ENCODE measurements around the gene PAOX.
"Not testable (repeated sequence)": the region's sequence is repeated elsewhere in the genome, so short reads cannot be mapped to it uniquely, and the experiment has no call there.

Gene PAOX

GRCh38 chr10:133383551-133383950, 4.5 kb downstream of the PAOX start:
- in situ Hi-C loops (cut with MboI; ENCODE audit: low sequenced_read_pairs): no loop called here

- in situ Hi-C loops (cut with MboI; ENCODE audit: low sequenced_read_pairs): no loop called here
These were observed 5.0 kb downstream of the PAOX start for GRCh38 chr10:133384071-133384470.

- in situ Hi-C loops (cut with MboI; ENCODE audit: low sequenced_read_pairs): no loop called here
These were observed 6.2 kb downstream of the PAOX start for GRCh38 chr10:133385214-133385613.

- in situ Hi-C loops (cut with MboI; ENCODE audit: low sequenced_read_pairs): not testable (repeated sequence)
These were observed 7.9 kb downstream of the PAOX start for GRCh38 chr10:133386951-133387350.

- in situ Hi-C loops (cut with MboI; ENCODE audit: low sequenced_read_pairs): no loop called here
These were observed 9.3 kb downstream of the PAOX start for GRCh38 chr10:133388236-133388972.

GRCh38 chr10:133388973-133389818, 10.1 kb downstream of the PAOX start:
- in situ Hi-C loops (cut with MboI; ENCODE audit: low sequenced_read_pairs): no loop called here

- in situ Hi-C loops (cut with MboI; ENCODE audit: low sequenced_read_pairs): no loop called here
These were observed 11.7 kb downstream of the PAOX start for GRCh38 chr10:133390597-133391248.

- in situ Hi-C loops (cut with MboI; ENCODE audit: low sequenced_read_pairs): no loop called here
These were observed 12.2 kb downstream of the PAOX start for GRCh38 chr10:133391249-133391635.

- in situ Hi-C loops (cut with MboI; ENCODE audit: low sequenced_read_pairs): no loop called here
These were observed 12.9 kb downstream of the PAOX start for GRCh38 chr10:133391761-133392518.

- in situ Hi-C loops (cut with MboI; ENCODE audit: low sequenced_read_pairs): no loop called here
These were observed 14.5 kb downstream of the PAOX start for GRCh38 chr10:133393401-133394063.

- in situ Hi-C loops (cut with MboI; ENCODE audit: low sequenced_read_pairs): no loop called here
These were observed 15.1 kb downstream of the PAOX start, which contains the start of gene MTG1 for GRCh38 chr10:133394064-133394663. MTG1 (plus strand) TSS chr10:133394157; CDS start chr10:133394221, 64 bp downstream.

- in situ Hi-C loops (cut with MboI; ENCODE audit: low sequenced_read_pairs): no loop called here
These were observed 15.7 kb downstream of the PAOX start for GRCh38 chr10:133394801-133395221.

- in situ Hi-C loops (cut with MboI; ENCODE audit: low sequenced_read_pairs): no loop called here
These were observed 17.1 kb downstream of the PAOX start for GRCh38 chr10:133396035-133396624.

GRCh38 chr10:133397938-133398337, 18.9 kb downstream of the PAOX start:
- in situ Hi-C loops (cut with MboI; ENCODE audit: low sequenced_read_pairs): no loop called here

- in situ Hi-C loops (cut with MboI; ENCODE audit: low sequenced_read_pairs): no loop called here
These were observed 20.1 kb downstream of the PAOX start for GRCh38 chr10:133399123-133399601.

GRCh38 chr10:133400624-133401424, 21.8 kb downstream of the PAOX start:
- in situ Hi-C loops (cut with MboI; ENCODE audit: low sequenced_read_pairs): no loop called here

- in situ Hi-C loops (cut with MboI; ENCODE audit: low sequenced_read_pairs): no loop called here
These were observed 22.4 kb downstream of the PAOX start for GRCh38 chr10:133401500-133401899.

GRCh38 chr10:133401981-133402725, 23.1 kb downstream of the PAOX start:
- in situ Hi-C loops (cut with MboI; ENCODE audit: low sequenced_read_pairs): no loop called here

All from HL-60/S4 treated with phorbol 12-myristate 13-acetate at 8.2 ng/mL for 4 days and 3 days (cell line).